ENCODE measurements around the gene HAUS8. TPM values are rescaled to one million over a fixed set of nuclear protein-coding genes. Genes with fewer than 3 reads are reported as not detected.

Gene HAUS8
- total RNA-seq, 1 donor from 2014 or later = 9.9 TPM

DNA sequence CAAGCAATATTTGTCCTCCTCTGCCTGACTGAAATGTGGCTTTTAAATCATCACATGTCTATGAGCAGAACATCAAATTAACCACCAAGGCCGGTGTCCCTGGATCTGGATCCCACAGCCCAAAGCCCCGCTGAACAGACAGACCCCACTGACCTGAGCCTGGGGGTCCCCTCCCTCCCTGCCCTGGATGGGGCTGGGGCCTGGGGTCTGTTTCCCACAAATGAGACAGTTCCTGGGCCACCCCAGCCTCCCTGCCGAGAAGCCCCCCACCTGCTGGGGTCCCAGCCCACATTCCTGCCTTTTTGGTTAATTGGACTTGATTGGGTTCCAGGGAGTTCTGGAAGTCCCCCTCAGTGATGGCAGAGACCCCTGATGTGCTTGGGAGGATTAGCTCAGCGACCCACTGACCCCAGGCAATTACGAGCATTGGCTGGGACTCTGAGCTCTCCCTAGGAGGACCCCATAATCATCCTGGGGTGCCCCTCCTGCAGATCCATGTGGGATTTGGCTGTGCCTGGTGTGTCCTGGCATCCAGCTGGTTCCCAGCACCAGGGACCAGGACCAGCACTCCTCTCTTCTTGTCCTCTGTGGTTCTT, 29.2 kb downstream of the HAUS8 start:
- Histone ChIP-seq H3K27me3 (ENCODE audit: control insufficient read depth, insufficient read depth, low read length) (no peaks in the 10 kb centered on the region), H3K4me3 (ENCODE audit: low read depth, low read length) (no peak overlapping the region), H3K36me3 (ENCODE audit: control insufficient read depth, insufficient read depth, low read length) (no peaks in the 10 kb centered on the region)
- TF ChIP-seq, protein P1, sequence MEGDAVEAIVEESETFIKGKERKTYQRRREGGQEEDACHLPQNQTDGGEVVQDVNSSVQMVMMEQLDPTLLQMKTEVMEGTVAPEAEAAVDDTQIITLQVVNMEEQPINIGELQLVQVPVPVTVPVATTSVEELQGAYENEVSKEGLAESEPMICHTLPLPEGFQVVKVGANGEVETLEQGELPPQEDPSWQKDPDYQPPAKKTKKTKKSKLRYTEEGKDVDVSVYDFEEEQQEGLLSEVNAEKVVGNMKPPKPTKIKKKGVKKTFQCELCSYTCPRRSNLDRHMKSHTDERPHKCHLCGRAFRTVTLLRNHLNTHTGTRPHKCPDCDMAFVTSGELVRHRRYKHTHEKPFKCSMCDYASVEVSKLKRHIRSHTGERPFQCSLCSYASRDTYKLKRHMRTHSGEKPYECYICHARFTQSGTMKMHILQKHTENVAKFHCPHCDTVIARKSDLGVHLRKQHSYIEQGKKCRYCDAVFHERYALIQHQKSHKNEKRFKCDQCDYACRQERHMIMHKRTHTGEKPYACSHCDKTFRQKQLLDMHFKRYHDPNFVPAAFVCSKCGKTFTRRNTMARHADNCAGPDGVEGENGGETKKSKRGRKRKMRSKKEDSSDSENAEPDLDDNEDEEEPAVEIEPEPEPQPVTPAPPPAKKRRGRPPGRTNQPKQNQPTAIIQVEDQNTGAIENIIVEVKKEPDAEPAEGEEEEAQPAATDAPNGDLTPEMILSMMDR (IDR thresholded peaks at IDR 0.05; ENCODE audit: insufficient read depth, low read length, poor library complexity, severe bottlenecking) = no peak
- DNase-seq (ENCODE audit: low read depth) = no peak

- no peak for DNase-seq (ENCODE audit: low read depth)
- no peaks in the 10 kb centered on the region for H3K36me3 ChIP-seq (ENCODE audit: control insufficient read depth, insufficient read depth, low read length)
- H3K27me3 ChIP-seq (ENCODE audit: control insufficient read depth, insufficient read depth, low read length) = no peaks in the 10 kb centered on the region
- H3K4me3 ChIP-seq (ENCODE audit: low read depth, low read length) = no peak overlapping the region
- TF ChIP-seq, protein P1 (IDR thresholded peaks at IDR 0.05; ENCODE audit: insufficient read depth, low read length, poor library complexity, severe bottlenecking) = no peak
These were observed 31.5 kb downstream of the HAUS8 start for GRCh38 chr19:17043744-17044143.

DNA sequence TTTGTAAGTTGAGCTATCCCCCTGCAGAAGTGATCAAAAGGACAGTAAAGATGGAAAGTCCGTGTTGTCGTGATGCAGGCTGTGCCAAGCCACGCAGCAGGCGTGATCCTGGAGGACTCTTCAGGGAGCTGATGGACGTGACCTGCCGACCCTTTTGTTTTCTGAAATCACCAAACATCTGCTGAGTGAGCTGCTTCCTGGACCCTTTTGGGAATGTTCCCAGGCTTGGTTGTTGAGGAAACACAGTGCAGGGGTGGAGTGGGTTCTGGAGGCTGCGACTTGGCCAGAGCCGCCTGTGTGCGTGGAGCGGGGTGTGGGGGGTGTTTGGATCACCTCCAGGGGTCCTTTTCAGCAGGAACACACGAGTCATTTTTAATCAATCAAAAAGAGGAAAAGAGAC, 33.3 kb downstream of the HAUS8 start:
- no peaks in the 10 kb centered on the region for H3K27me3 ChIP-seq (ENCODE audit: control insufficient read depth, insufficient read depth, low read length)
- no peak for DNase-seq (ENCODE audit: low read depth)
- H3K4me3 ChIP-seq (ENCODE audit: low read depth, low read length) = no peak overlapping the region
- H3K36me3 ChIP-seq (ENCODE audit: control insufficient read depth, insufficient read depth, low read length) = no peaks in the 10 kb centered on the region
- TF ChIP-seq, protein P1 (IDR thresholded peaks at IDR 0.05; ENCODE audit: insufficient read depth, low read length, poor library complexity, severe bottlenecking) = no peak

- TF ChIP-seq, protein P1 (IDR thresholded peaks at IDR 0.05; ENCODE audit: insufficient read depth, low read length, poor library complexity, severe bottlenecking) = no peak
- H3K27me3 ChIP-seq (ENCODE audit: control insufficient read depth, insufficient read depth, low read length) = no peaks in the 10 kb centered on the region
- no peak overlapping the region for H3K4me3 ChIP-seq (ENCODE audit: low read depth, low read length)
- DNase-seq (ENCODE audit: low read depth) = no peak
- no peaks in the 10 kb centered on the region for H3K36me3 ChIP-seq (ENCODE audit: control insufficient read depth, insufficient read depth, low read length)
These were observed 37.2 kb downstream of the HAUS8 start for GRCh38 chr19:17037966-17038500.

GRCh38 chr19:17037184-17037583, 38.1 kb downstream of the HAUS8 start:
- no peak for DNase-seq (ENCODE audit: low read depth)
- TF ChIP-seq, protein P1 (IDR thresholded peaks at IDR 0.05; ENCODE audit: insufficient read depth, low read length, poor library complexity, severe bottlenecking) = no peak
- Histone ChIP-seq H3K27me3 (ENCODE audit: control insufficient read depth, insufficient read depth, low read length) (no peaks in the 10 kb centered on the region), H3K36me3 (ENCODE audit: control insufficient read depth, insufficient read depth, low read length) (no peaks in the 10 kb centered on the region), H3K4me3 (ENCODE audit: low read depth, low read length) (no peak overlapping the region)

DNA sequence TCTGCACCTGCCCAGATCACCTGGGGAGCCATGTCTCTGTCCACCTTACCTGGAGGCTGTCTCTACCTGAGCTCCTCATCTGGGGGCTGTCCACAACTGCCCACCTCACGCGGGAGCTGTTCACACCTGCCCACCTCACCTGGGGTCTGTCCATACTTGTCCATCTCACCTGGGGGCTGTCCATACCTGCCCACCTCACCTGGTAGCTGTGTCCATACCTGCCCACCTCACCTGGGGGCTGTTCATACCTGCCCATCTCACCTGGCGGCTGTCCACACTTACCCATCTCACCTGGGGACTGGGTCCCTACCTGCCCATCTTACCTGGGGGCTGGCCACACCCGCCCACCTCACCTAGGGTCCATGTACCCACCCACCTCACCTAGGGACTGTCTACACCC, 38.6 kb downstream of the HAUS8 start:
- H3K27me3 ChIP-seq (ENCODE audit: control insufficient read depth, insufficient read depth, low read length) = no peaks in the 10 kb centered on the region
- DNase-seq (ENCODE audit: low read depth) = no peak
- H3K4me3 ChIP-seq (ENCODE audit: low read depth, low read length) = no peak overlapping the region
- H3K36me3 ChIP-seq (ENCODE audit: control insufficient read depth, insufficient read depth, low read length) = no peaks in the 10 kb centered on the region
- TF ChIP-seq, protein P1 (IDR thresholded peaks at IDR 0.05; ENCODE audit: insufficient read depth, low read length, poor library complexity, severe bottlenecking) = no peak

Measured in kidney epithelial cell (primary cell).